Natural killer cell (primary cell): ENCODE results near the gene FGL2. TPM values are rescaled to one million over a fixed set of nuclear protein-coding genes. Genes with fewer than 3 reads are reported as not detected.

ENCODE experiments used
- ATAC-seq, 3 donors: fragments of 150-1000 bp in 2 of 3; fragments of 200-7000 bp in 1 of 3; cut with Tn5 transposase; 1 replicate in 1 of 3; 2 replicates in 2 of 3; pipeline ENCODE4 v1.10.0; 2021; ENCODE audit warnings: mild to moderate bottlenecking in 2 of 3, moderate library complexity in 2 of 3
- DNase-seq, 2 donors: peaks; one replicate each; pipeline versions ENCODE4 v3.0.0 to v3.0.0-alpha.2; 2013 to 2021; ENCODE audit warnings: mixed read lengths in 1 of 2
- H3K27ac ChIP-seq: one replicate; pipeline ENCODE4 v1.5.1; 2013; ENCODE audit warnings: mild to moderate bottlenecking, low read length
- H3K27me3 ChIP-seq: one replicate; pipeline ENCODE4 v1.6.1; 2013; ENCODE audit warnings: low read length; ENCODE audit not compliant: control insufficient read depth, insufficient read depth
- H3K36me3 ChIP-seq: one replicate; pipeline ENCODE4 v1.6.1; 2013; ENCODE audit warnings: low read length; ENCODE audit not compliant: control insufficient read depth, insufficient read depth
- H3K4me1 ChIP-seq: one replicate; pipeline ENCODE4 v1.6.1; 2013; ENCODE audit warnings: low read length; ENCODE audit not compliant: control insufficient read depth, insufficient read depth
- H3K4me3 ChIP-seq: one replicate; pipeline ENCODE4 v1.5.1; 2013; ENCODE audit warnings: low read length
- H3K9me3 ChIP-seq: one replicate; pipeline ENCODE4 v1.6.1; 2013; ENCODE audit warnings: low read length; ENCODE audit not compliant: control insufficient read depth, insufficient read depth
- H3K27ac Mint-ChIP-seq, 2 donors: one replicate each; pipeline ENCODE4 v1.8.0; 2022; ENCODE audit warnings: mild to moderate bottlenecking in 2 of 2, mixed read lengths in 2 of 2, moderate library complexity in 1 of 2
- H3K27me3 Mint-ChIP-seq, 2 donors: one replicate each; pipeline ENCODE4 v1.8.0; 2022; ENCODE audit warnings: low read depth in 2 of 2, mixed read lengths in 2 of 2
- H3K36me3 Mint-ChIP-seq: one replicate; pipeline ENCODE4 v1.8.0; 2022; ENCODE audit warnings: mixed read lengths
- H3K4me1 Mint-ChIP-seq, 2 donors: one replicate each; pipeline ENCODE4 v1.8.0; 2022; ENCODE audit warnings: mixed read lengths in 2 of 2
- H3K4me3 Mint-ChIP-seq: one replicate; pipeline ENCODE4 v1.8.0; 2022; ENCODE audit warnings: mild to moderate bottlenecking, moderate library complexity, mixed read lengths
- H3K9me3 Mint-ChIP-seq, 2 donors: one replicate each; pipeline ENCODE4 v1.8.0; 2022; ENCODE audit warnings: mixed read lengths in 2 of 2
- WGBS: methylation state at CpG from one replicate; pipeline ENCODE4 v1.1.7; 2013; ENCODE audit warnings: missing lambda C conversion rate; ENCODE audit not compliant: insufficient coverage; 5-methylcytosine and 5-hydroxymethylcytosine counted together
- intact Hi-C: fragments of 100-400 bp; cut with micrococcal nuclease; formaldehyde crosslinking; loops from one replicate; pipeline ENCODE4 v1.14.2; 2022
- total RNA-seq, 4 donors: library from RNA; stranded (reverse); fragments of 120-200 nt in 1 of 4; gene quantifications; one replicate each; pipeline versions ENCODE4 v1.2.3 to v1.2.4, GENCODE V29; 2013 to 2022
- TF ChIP-seq, protein P1 (sequence below): fragments of 200-600 bp; IDR thresholded peaks from one replicate; pipeline ENCODE4 v1.8.0; 2022; ENCODE audit warnings: antibody characterized with exemption

Gene FGL2
- total RNA-seq, 3 donors from 2014 or later (not counting 1 experiment from before 2014, with no cell fraction given): 38.4 to 51.5 (median 44.5) TPM

DNA sequence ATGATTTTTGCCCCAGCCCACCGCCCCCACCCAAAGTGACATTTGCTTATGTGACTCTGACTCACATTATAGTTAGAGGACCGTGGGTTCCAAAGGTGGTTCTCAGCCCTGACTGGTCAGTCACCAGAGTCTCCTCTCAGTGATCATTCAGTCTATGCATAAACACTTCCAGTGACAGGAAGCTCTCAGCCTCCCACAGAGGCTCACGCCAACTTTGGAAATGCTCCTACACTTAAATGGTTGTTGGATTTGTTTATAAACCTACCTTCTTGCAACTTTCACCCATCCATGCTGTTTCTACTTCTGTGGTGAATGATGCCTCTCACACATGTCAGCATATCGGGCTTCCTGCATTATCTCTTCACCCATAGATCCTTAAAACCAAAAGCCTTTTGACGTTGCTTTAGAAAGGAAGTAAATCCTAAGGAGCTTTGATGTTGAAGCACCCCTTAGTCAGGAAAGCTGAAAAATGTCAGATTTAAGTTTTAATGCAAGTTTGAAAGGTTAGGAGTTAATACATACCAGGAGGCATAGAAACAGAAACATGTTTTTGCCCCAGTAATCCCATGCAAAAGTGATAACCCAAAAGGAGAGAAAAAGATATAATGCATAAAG is 46.5 kb upstream of the FGL2 start:
- Histone ChIP-seq H3K36me3 (peaks cover 5% of the 10 kb centered on the region), H3K9me3 (no peaks in the 10 kb centered on the region), H3K4me1 (no peaks in the 10 kb centered on the region), H3K27me3 (no peaks in the 10 kb centered on the region), H3K4me3 (no peak overlapping the region), H3K27ac (no peak overlapping the region)
- ATAC-seq: no peak
- Mint-ChIP-seq H3K27ac (peak overlapping the region in 1 of 2 donors; percentile 27), H3K4me3 (no peak overlapping the region), H3K9me3 (no peaks in the 10 kb centered on the region), H3K4me1 (peaks cover 0 to 4% of the 10 kb centered on the region in 2 donors), H3K27me3 (no peaks in the 10 kb centered on the region), H3K36me3 (no peaks in the 10 kb centered on the region)
- TF ChIP-seq, protein P1, sequence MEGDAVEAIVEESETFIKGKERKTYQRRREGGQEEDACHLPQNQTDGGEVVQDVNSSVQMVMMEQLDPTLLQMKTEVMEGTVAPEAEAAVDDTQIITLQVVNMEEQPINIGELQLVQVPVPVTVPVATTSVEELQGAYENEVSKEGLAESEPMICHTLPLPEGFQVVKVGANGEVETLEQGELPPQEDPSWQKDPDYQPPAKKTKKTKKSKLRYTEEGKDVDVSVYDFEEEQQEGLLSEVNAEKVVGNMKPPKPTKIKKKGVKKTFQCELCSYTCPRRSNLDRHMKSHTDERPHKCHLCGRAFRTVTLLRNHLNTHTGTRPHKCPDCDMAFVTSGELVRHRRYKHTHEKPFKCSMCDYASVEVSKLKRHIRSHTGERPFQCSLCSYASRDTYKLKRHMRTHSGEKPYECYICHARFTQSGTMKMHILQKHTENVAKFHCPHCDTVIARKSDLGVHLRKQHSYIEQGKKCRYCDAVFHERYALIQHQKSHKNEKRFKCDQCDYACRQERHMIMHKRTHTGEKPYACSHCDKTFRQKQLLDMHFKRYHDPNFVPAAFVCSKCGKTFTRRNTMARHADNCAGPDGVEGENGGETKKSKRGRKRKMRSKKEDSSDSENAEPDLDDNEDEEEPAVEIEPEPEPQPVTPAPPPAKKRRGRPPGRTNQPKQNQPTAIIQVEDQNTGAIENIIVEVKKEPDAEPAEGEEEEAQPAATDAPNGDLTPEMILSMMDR: no peak
- no peak for DNase-seq
- WGBS: 86% methylated on average over 3 of the region's 5 CpGs
- intact Hi-C loops: loop anchor here (10.0 kb wide), 1 partner anchor 89 kb away; no protein-coding TSS in a partner anchor

DNA sequence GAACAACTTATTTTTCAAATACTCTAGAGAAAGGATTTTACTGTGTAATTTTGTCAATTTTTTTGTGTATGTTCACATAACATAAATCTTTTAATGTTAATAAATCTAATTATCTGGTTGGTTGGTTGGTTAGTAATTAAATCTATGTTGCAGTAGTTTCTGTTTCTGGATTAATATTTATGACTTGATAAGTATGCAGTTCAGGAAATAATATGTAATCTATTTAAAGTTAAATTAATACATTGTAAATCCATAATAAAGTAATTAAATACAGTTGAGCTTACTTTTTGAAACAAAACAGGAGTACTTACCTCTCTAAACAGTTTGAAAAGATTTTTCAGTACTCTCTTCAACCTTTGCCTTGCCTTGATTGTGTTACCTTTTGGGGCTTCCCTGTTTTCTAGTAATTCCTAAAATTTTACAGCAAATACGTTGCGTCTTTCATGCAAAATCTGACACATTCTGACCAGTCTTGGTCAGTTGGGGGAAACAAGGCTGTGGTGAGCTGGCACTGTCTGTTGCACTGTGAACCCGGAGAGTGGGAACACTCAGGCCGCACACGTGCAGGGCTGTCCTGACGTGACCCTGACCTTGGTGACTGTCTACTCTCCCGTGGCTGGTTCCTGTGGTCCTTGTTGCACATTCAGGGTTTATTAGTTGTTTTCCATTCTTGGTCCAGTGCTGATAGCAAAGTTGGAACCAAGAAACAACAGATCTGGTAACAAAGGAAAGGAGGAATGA is 45.6 kb upstream of the FGL2 start:
- Mint-ChIP-seq H3K27me3 (no peaks in the 10 kb centered on the region), H3K4me1 (peaks cover 0 to 4% of the 10 kb centered on the region in 2 donors), H3K27ac (no peak overlapping the region), H3K36me3 (no peaks in the 10 kb centered on the region), H3K9me3 (no peaks in the 10 kb centered on the region), H3K4me3 (no peak overlapping the region)
- Histone ChIP-seq H3K27ac (no peak overlapping the region), H3K36me3 (peaks cover 5% of the 10 kb centered on the region), H3K4me3 (no peak overlapping the region), H3K4me1 (no peaks in the 10 kb centered on the region), H3K27me3 (no peaks in the 10 kb centered on the region), H3K9me3 (no peaks in the 10 kb centered on the region)
- ATAC-seq (no peak), DNase-seq (no peak)
- intact Hi-C loops: loop anchor here (10.0 kb wide), 1 partner anchor 90 kb away; no protein-coding TSS in a partner anchor
- TF ChIP-seq, protein P1: no peak
- WGBS: 79% methylated on average over 7 of the region's 7 CpGs

DNA sequence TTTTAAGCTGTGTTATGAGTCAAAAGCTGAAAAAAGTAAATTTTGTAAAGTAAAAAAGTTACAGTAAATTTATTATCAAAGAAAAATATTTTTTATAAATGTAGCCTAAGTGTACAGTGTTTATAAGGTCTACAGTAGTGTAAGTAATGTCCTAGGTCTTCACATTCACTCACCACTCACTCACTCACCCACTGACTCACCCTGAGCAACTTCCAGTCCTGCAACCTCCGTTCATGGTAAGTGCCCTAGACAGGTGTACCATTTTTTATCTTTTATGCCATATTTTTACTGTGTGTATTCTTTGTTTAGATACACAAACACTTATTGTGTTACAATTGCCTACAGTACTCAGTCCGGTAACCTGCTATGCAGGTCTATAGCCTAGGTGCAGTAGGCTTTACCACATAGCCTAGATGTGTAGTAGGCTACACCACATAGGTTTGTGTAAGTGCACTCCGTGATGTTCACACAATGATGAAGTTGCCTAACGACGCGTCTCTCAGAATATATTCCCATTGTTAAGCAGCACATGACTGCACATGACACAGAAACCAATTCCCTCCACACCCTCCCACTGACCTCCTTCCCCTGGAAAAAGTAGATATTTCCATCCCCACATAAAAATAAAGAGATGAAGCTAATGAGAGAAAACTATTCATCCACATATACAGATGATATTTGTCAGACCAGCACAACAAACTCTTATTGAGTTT is 44.8 kb upstream of the FGL2 start:
- Histone ChIP-seq H3K27ac (no peak overlapping the region), H3K4me3 (no peak overlapping the region), H3K36me3 (peaks cover 5% of the 10 kb centered on the region), H3K4me1 (no peaks in the 10 kb centered on the region), H3K27me3 (no peaks in the 10 kb centered on the region), H3K9me3 (no peaks in the 10 kb centered on the region)
- H3K9me3 Mint-ChIP-seq: no peaks in the 10 kb centered on the region
- DNase-seq: no peak
- no peaks in the 10 kb centered on the region for H3K27me3 Mint-ChIP-seq
- peaks cover 4 to 7% of the 10 kb centered on the region in 2 donors for H3K4me1 Mint-ChIP-seq
- TF ChIP-seq, protein P1: no peak
- H3K36me3 Mint-ChIP-seq: no peaks in the 10 kb centered on the region
- H3K27ac Mint-ChIP-seq: no peak overlapping the region
- WGBS: 100% methylated on average over 5 of the region's 6 CpGs
- intact Hi-C loops: loop anchor here (10.0 kb wide), 1 partner anchor 90 kb away; no protein-coding TSS in a partner anchor
- H3K4me3 Mint-ChIP-seq: no peak overlapping the region
- ATAC-seq: no peak
